ENCODE measurements around the gene ZWILCH.
"Not testable (repeated sequence)": the region's sequence is repeated elsewhere in the genome, so short reads cannot be mapped to it uniquely, and the experiment has no call there.

The ZWILCH gene

DNA sequence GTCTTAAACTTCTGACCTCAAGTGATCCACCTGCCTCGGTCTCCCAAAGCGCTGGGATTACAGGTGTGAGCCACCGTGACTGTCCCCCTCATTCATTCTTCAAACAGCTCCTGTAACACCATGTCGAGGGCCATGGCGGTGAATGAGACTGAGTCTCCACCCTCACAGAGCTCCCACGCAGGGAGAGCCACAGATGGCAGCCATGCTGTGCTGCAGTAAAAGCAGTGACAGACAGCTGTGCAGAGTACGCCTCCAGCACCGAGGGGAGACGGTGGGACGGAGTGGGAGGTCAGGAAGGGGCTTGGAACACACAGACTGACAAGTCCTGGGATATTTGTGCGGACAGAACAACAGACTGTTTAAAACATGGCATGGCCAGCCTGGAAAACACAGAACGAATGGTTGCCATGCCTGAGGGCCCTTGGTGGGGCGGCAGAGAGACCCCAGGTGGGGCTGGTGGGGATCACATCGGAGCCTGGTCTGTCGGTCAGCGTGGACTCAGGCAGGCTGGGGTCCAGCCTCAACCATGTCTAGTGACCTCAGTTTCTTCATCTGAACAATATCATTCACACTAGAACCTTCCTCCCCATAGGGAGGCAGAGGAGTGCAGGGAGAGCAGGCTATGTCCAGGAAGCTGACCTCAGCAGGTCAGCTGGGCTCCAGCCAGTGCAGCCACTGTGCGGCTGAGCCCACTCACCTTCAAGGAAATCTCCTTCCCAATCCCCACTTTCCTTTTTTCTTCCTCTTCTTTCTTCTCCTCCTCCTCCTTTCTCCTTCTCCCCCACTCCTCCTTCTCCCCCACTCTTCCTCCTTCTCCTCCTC is 81.2 kb downstream of the ZWILCH start:
- no peak for DNase-seq

DNA sequence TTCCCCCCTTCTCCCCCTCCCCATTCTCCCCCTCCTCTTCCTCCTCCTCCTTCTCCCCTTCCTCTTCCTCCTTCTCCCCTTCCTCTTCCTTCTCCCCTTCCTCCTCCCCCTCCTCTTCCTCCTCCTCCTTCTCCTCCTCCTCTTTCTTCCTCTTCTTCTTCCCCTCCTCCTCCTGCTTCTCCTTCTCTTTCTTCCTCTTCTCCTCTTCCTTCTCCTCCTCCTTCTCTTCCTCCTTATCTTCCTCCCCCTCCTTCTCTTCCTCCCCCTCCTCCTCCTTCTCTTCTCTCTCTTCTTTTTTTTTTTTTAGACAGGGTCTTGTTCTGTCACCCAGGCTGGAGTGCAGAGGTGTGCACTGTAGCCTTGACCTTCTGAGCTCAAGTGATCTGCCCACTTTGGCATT is 81.9 kb downstream of the ZWILCH start:
- DNase-seq = no peak

- DNase-seq = no peak
These were observed 82.6 kb downstream of the ZWILCH start for GRCh38 chr15:66587749-66588148.

DNA sequence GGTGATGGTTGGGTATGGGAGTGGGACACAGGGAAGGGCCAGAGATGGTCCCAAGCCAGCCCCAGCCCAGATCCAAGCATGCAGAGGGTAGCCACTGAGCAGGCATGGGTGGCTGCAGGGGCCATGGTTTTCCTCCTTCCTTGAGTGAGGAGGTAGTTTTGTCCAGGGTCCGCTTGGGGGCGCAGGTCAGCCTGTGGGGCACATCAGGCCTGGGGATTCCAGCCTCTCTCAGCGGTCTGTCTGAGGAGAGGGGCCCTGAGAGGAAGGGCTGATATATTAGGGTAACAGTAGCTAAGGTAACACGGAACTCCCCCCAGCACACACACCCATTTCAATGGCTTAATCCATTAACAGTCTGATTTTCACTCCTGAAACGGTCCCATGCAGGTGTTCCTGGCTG is 83.4 kb downstream of the ZWILCH start:
- no peak for DNase-seq

GRCh38 chr15:66588971-66589370 is 83.8 kb downstream of the ZWILCH start:
- no peak for DNase-seq

- DNase-seq = not testable (repeated sequence)
These were observed 84.3 kb downstream of the ZWILCH start for GRCh38 chr15:66589429-66589828.

GRCh38 chr15:66590435-66590834 is 85.3 kb downstream of the ZWILCH start:
- DNase-seq = no peak

DNA sequence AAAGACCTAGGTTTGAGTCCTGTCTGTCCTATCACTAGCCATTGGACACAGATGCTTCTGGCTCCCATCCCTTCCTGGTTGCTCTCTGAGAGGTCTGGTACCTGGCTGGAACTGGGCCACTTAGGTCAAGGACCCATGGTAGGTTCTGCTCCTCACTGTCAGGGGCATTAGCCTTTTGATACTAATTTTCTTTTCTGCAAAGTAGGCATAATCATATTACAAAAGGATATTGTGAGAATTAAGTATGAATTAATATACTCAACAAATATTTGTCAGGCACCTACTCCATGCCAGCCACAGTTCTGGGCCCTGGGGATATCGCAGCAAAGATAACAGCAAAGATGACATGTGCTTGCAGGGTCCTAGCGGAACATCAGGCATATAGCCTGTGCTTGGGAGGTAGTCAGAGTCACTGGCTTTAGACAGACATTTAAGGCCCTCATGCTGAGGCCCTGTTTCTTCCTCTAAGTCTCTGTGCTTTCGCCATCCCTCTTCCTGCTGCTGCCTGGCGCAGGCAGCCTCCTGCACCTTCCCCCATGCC is 86.3 kb downstream of the ZWILCH start:
- no peak for DNase-seq

GRCh38 chr15:66592505-66593218 is 87.5 kb downstream of the ZWILCH start:
- no peak for DNase-seq

- DNase-seq = no peak
These were observed 88.2 kb downstream of the ZWILCH start for GRCh38 chr15:66593219-66593780.

DNA sequence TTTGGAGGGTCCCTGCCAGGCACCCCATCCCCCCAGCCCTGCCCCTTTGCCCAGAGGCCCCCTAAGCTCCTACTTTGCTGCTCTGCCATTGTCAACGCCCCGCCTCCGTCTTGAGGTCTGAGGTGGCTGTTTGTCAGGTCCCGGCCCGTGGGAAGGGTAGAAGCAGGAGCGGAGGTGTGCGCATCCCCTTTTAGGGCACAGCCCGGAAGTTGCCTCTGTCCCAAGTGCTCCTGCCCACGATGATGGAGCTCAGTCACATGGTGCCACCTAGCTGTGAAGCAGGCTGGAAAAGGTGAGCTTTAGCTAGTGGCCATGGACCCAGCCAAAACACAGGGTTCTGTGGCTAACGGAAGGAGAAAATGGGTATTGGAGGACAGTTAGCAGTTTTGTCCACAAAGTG is 89.2 kb downstream of the ZWILCH start:
- DNase-seq = no peak

DNA sequence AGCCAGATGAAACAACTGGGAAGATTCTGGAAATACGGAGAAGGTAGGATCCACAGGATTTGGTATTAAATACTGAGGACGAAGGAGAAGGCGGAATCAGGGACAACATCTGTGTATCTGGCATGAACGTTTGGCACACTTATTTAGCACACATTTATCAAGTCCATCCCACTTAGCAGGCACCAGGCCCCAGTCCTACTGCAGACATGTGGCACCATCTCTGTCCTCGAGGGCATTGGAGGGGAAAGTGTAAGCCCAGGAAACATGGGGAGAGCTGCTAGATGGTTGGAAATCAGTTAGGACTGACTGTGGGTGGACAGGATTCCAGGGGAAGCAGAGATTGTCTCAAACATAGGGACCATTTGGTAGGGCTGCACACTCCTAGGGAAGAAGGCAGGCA is 89.7 kb downstream of the ZWILCH start:
- no peak for DNase-seq

- DNase-seq = no peak
These were observed 90.2 kb downstream of the ZWILCH start for GRCh38 chr15:66595332-66595731.

GRCh38 chr15:66595931-66596545 is 90.9 kb downstream of the ZWILCH start:
- DNase-seq = no peak

GRCh38 chr15:66598095-66598815 is 93.1 kb downstream of the ZWILCH start:
- no peak for DNase-seq

All from NCI-H446 treated with DMSO at 0.1 percent for 48 hours (cell line).